Peyer's patch (tissue), 4 donors: ENCODE results near the gene SLC22A17. TPM values are rescaled to one million over a fixed set of nuclear protein-coding genes. Genes with fewer than 3 reads are reported as not detected.
"Not testable (repeated sequence)": the region's sequence is repeated elsewhere in the genome, so short reads cannot be mapped to it uniquely, and the experiment has no call there.

ENCODE experiments used
- DNase-seq, 3 donors: peaks; one replicate each; pipeline ENCODE4 v3.0.0-alpha.2; 2017 to 2019
- H3K27ac ChIP-seq, 4 donors: fragments of 200-600 bp; sonication (generic); one replicate each; pipeline ENCODE4 v1.5.1; 2016 to 2019
- H3K27me3 ChIP-seq, 2 donors: fragments of 200-600 bp; sonication (generic); one replicate each; pipeline ENCODE4 v1.5.1; 2019
- H3K36me3 ChIP-seq, 3 donors: fragments of 200-600 bp; sonication (generic); one replicate each; pipeline ENCODE4 v1.5.1; 2016 to 2019
- H3K4me1 ChIP-seq, 4 donors: fragments of 200-600 bp; sonication (generic); one replicate each; pipeline ENCODE4 v1.5.1; 2016 to 2019
- H3K4me3 ChIP-seq, 4 donors: fragments of 200-600 bp; sonication (generic); 1 replicate in 3 of 4; 2 replicates in 1 of 4; pipeline ENCODE4 v1.5.1; 2016 to 2019; ENCODE audit warnings: mild to moderate bottlenecking in 1 of 4
- H3K9me3 ChIP-seq, 4 donors: fragments of 200-600 bp; sonication (generic); one replicate each; pipeline ENCODE4 v1.5.1; 2016 to 2019; ENCODE audit warnings: mild to moderate bottlenecking in 1 of 4
- CTCF ChIP-seq, 6 experiments: fragments of 450-650 bp in 4 of 6; fragments of 200-600 bp in 2 of 6; sonication (generic) in 1 of 6; IDR thresholded peaks; one replicate each; pipeline ENCODE4 v1.5.1; 2017 to 2019; ENCODE audit warnings: antibody characterized with exemption in 6 of 6, mild to moderate bottlenecking in 3 of 6, moderate library complexity in 1 of 6
- POLR2A ChIP-seq, 2 donors: fragments of 450-650 bp; IDR thresholded peaks; one replicate each; pipeline ENCODE4 v1.5.1; 2017; ENCODE audit warnings: antibody characterized with exemption in 2 of 2, mild to moderate bottlenecking in 2 of 2, moderate library complexity in 2 of 2
- total RNA-seq, 4 donors: library from RNA; depleted of rRNA; stranded (reverse); fragments of >200 nt; gene quantifications; one replicate each; pipeline ENCODE4 v1.1.0, GENCODE V29; 2016

Gene SLC22A17
- total RNA-seq, 4 donors from 2014 or later, result 1.6 to 19.0 (median 5.2) TPM

- Histone ChIP-seq H3K4me1 (no peaks in the 10 kb centered on the region), H3K27me3 (no peaks in the 10 kb centered on the region), H3K36me3 (no peaks in the 10 kb centered on the region), H3K9me3 (no peaks in the 10 kb centered on the region), H3K4me3 (no peak overlapping the region), H3K27ac (no peak overlapping the region)
- DNase-seq, result no peak
- TF ChIP-seq POLR2A (IDR thresholded peaks at IDR 0.05) (no peak), CTCF (IDR thresholded peaks at IDR 0.05) (no peak)
Observed at GRCh38 chr14:23388996-23389395, 36.3 kb upstream of the SLC22A17 start.

GRCh38 chr14:23387916-23388882 is 35.5 kb upstream of the SLC22A17 start:
- DNase-seq, result no peak
- TF ChIP-seq CTCF (IDR thresholded peaks at IDR 0.05) (no peak), POLR2A (IDR thresholded peaks at IDR 0.05) (no peak)
- Histone ChIP-seq H3K9me3 (no peaks in the 10 kb centered on the region), H3K27me3 (no peaks in the 10 kb centered on the region), H3K4me1 (no peaks in the 10 kb centered on the region), H3K4me3 (no peak overlapping the region), H3K27ac (no peak overlapping the region), H3K36me3 (no peaks in the 10 kb centered on the region)

- Histone ChIP-seq H3K36me3 (no peaks in the 10 kb centered on the region), H3K4me3 (no peak overlapping the region), H3K27me3 (no peaks in the 10 kb centered on the region), H3K27ac (no peak overlapping the region), H3K4me1 (no peaks in the 10 kb centered on the region), H3K9me3 (no peaks in the 10 kb centered on the region)
- DNase-seq, result no peak
- TF ChIP-seq CTCF (IDR thresholded peaks at IDR 0.05), result no peak
- no peak for TF ChIP-seq POLR2A (IDR thresholded peaks at IDR 0.05)
Observed at GRCh38 chr14:23386999-23387398, 34.3 kb upstream of the SLC22A17 start.

GRCh38 chr14:23386266-23386657 is 33.6 kb upstream of the SLC22A17 start:
- not testable (repeated sequence) for H3K27ac ChIP-seq, DNase-seq, H3K4me3 ChIP-seq, H3K4me1 ChIP-seq, H3K36me3 ChIP-seq, H3K27me3 ChIP-seq, H3K9me3 ChIP-seq

- no peaks in the 10 kb centered on the region for H3K9me3 ChIP-seq
- peaks cover 0 to 2% (median 0%) of the 10 kb centered on the region in 4 donors for H3K4me1 ChIP-seq
- H3K27me3 ChIP-seq, result no peaks in the 10 kb centered on the region
Observed at GRCh38 chr14:23385642-23386265, 33.1 kb upstream of the SLC22A17 start.

More at GRCh38 chr14:23385642-23386265, 33.1 kb upstream of the SLC22A17 start:
- Histone ChIP-seq H3K27ac (no peak overlapping the region), H3K4me3 (no peak overlapping the region), H3K36me3 (no peaks in the 10 kb centered on the region)
- DNase-seq, result no peak
- TF ChIP-seq CTCF (IDR thresholded peaks at IDR 0.05) (no peak), POLR2A (IDR thresholded peaks at IDR 0.05) (no peak)
